ENCODE results near the gene SLC9A9.

The SLC9A9 gene

DNA sequence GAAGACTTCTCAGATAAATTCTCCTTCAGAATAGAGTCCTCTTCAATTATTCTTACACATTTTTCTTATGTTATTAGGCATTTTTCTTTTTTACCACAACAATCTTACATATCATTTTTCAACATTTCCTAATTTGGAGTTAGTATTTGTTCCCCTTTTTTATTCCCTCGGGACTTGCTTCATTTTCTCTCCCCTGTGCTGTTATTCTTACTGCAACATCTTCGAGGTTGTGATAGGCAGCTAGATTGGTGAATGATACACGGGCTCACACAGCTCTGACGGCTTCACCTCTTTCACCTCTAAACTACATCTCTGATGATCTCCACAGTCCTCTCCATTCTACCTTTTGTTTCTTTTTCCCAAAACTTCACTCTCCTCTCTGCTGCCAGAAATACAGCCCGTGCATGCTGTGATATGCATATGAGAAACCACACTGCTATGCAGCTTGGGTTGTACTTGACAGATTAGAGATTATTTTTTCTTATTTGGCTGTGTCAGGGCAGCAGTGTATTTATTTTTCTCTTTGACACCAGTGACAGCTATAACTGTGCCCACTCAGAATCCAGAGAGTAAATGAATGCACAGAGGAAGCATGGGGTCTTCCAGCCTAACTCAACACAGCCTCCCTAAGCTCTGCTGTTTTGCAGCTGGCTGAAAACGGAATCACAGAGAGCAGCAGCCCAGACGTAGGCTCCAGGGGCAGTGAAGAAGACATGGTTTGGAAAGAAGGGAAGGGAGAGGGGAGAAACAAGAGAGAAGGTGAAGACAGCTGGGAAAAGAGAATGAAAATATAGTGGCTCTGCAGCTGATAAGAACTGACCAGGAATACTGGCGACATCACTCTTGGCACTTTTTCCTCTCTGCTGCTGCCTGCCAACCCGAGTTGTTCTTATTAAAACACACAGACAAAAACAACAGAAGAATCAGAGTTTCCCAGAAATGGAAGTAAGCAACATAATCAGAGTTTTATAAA lies 61.8 kb downstream of the SLC9A9 start:
- no peak for DNase-seq (ENCODE audit: low read depth)
- no peak overlapping the region for H3K4me3 ChIP-seq (ENCODE audit: low read depth, low read length)
- no peak for TF ChIP-seq CTCF (IDR thresholded peaks at IDR 0.05; ENCODE audit: low read depth, low read length, missing control alignments)

- no peak for TF ChIP-seq CTCF (IDR thresholded peaks at IDR 0.05; ENCODE audit: low read depth, low read length, missing control alignments)
- DNase-seq (ENCODE audit: low read depth): no peak
- no peak overlapping the region for H3K4me3 ChIP-seq (ENCODE audit: low read depth, low read length)
Measured at GRCh38 chr3:143784446-143784845, 63.8 kb downstream of the SLC9A9 start.

GRCh38 chr3:143783851-143784370 lies 64.4 kb downstream of the SLC9A9 start:
- DNase-seq (ENCODE audit: low read depth): no peak
- no peak overlapping the region for H3K4me3 ChIP-seq (ENCODE audit: low read depth, low read length)
- TF ChIP-seq CTCF (IDR thresholded peaks at IDR 0.05; ENCODE audit: low read depth, low read length, missing control alignments): no peak

DNA sequence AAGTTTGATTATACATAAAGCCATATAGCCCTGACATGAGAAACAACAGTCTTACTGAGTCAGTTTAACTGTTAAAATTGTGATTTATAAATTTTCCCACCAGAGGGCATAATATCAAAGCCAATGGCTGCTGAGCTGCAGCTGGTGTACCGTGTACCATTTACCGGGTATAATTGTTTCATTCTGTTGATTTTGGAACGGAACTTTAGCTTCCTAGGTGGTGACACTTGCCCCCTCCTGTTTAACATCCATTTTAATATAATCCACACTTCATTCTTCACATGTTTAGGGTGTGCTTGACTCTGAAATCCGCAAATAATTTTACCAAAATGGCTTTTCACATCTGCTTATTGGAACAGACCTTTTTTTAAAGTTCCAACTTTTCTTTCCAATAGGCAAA lies 72.8 kb downstream of the SLC9A9 start:
- DNase-seq (ENCODE audit: low read depth): peak; percentile 12
- H3K4me3 ChIP-seq (ENCODE audit: low read depth, low read length): no peak overlapping the region
- peak; percentile 45 for TF ChIP-seq CTCF (IDR thresholded peaks at IDR 0.05; ENCODE audit: low read depth, low read length, missing control alignments)

- DNase-seq (ENCODE audit: low read depth): no peak
- no peak overlapping the region for H3K4me3 ChIP-seq (ENCODE audit: low read depth, low read length)
- no peak for TF ChIP-seq CTCF (IDR thresholded peaks at IDR 0.05; ENCODE audit: low read depth, low read length, missing control alignments)
Measured at GRCh38 chr3:143771939-143772338, 76.3 kb downstream of the SLC9A9 start.

DNA sequence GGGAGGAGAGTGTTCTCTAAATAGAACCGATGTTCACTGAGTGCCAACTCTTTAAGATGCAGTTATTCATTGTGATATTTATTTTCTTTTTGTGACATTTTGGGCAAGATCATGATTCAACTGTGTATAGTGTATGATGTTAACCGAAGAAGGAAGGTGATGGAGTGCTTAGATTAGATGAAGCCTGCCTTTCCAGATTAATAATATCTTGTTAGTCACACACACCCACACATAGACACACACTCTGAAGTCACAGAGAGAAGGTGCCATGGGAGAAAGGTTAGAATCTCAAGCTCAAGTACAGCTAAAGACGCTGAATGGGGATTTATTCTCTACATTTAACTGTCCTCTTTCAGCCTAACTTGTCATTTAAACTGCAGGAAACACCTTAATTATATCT lies 77.0 kb downstream of the SLC9A9 start:
- no peak for TF ChIP-seq CTCF (IDR thresholded peaks at IDR 0.05; ENCODE audit: low read depth, low read length, missing control alignments)
- no peak for DNase-seq (ENCODE audit: low read depth)
- no peak overlapping the region for H3K4me3 ChIP-seq (ENCODE audit: low read depth, low read length)
